Measurements from ENCODE around the gene SP140.
A peak's percentile ranks its signal among the peaks of the same experiment; 100 is the strongest.
"Not testable (repeated sequence)": the region's sequence is repeated elsewhere in the genome, so short reads cannot be mapped to it uniquely, and the experiment has no call there.

The SP140 gene

GRCh38 chr2:230225486-230225885, at the start of gene SP140:
SP140 (plus strand) TSS chr2:230225736; CDS start chr2:230225845, 109 bp downstream.
- no peak for DNase-seq (ENCODE audit: low read depth)

- no peak for DNase-seq (ENCODE audit: low read depth)
Observed at GRCh38 chr2:230176996-230177395, 48.5 kb upstream of the SP140 start.

DNA sequence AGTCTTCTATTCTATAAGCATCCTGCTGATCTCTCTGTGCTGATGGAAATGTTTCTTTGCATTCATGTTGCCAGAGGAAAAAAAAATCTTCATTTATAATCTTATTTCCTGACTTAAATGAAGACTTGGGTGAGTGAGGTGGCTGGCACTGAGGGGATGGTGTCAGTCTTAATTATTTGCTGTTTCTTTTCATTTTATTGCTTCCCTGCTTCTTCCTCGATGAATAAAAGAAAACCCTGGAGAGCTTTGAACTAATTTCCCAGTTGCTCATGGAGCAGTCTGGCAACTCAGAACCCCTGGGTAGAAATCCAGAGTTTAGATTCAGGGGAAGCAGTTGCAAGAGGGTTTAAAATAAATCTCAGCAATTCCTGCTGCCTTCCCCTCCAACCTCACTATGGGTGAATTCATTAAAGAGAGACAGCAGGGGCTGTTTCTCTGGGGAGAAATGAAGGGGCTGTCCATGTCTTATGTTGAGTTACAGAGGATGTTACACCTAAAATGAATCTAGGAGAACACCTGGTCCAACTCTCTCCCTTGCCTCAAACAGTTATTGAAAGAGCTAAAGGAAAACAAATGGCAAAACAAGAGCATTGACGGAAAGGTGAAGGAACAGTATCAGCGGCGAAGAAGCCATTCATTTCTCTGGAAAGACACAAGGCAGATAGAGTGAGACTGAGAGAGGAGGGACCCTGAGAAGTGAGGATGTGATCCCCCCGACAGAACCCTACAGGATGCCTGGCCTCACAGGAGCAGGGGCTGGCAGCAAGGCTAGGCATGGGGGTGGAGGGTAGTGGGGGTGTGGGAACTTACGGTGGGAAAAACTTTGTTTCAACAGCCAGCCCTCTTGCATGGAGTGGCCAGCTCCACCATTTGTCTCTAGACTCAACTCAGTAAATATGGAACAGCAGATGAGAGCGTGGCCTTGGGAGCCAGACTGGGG, 46.7 kb upstream of the SP140 start:
- DNase-seq (ENCODE audit: low read depth), result no peak

DNA sequence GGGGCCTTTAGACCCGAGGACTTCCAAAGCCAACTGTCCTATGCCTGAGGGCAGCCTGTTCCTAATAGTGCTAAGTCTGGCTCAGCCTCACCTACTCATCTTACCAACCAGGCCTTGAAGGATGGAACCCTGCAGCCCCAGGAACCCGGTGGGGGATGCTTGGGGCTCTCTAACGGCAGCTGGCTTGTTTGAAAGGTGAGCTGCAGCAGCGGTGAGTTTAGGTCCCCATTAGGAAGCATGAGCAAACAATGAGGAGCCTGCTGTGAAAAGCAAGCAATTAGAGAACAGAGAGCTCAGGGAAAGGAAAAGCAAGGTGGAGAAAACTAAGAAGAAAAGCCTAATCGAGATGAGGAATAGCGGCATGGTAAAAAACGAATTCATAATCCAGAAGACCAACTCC, 45.6 kb upstream of the SP140 start:
- DNase-seq (ENCODE audit: low read depth), result no peak

DNA sequence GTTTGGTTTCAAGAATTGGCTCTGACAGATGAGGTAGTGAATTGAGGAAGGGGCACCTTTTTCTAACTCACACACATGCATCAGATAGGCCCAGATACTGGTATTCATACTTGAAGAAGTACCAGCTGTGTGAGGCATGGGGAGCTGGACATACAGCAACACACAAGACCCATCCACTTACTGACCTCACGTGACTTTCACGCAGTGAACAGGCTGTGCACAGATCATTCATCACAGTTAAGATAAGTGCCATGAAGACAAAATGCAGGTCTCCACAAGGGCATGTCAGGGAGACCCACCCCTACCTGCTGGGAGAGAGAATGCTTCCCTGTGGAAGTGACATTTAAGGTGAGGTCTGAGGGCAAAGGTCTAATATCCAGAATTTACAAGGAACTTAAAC, 44.3 kb upstream of the SP140 start:
- DNase-seq (ENCODE audit: low read depth), result no peak

DNA sequence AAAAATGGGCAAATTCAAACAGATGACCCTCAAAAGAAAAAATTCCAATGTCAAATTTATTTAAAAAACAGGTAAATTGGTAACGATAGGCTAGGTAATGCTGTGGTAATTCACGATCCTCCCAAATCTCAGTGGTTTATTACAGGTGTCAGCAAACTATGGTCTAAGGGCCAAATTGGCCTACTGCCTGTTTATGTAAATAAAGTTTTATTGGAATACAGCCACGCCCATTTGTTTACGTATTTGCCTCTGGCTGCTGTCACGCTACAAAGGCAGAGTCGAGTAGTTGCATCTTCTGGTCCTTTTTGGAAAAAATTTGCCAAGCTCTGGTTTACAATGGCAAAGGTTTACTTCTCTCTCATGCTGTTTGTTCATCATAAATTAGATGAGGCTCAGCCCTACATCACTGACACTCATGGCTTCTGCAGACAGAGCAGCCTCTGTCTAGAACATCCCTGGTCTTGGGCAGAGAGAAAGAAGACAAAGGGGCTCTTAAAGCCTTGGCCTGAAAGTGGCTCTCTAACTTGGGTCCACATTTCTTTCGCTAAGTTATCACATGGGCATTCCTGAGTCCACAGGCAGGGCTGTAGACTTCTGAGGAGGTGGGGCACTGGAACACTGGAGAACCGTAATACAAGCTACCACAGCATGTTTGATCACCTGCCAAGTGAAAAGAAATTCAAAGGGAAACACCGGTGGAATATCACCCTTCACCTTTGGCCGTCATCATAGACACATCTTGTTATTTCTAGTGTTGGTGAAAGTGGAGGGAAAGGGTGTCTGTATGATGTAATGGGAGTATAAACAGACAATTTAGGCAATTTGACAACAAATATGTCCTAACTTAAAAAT, 40.6 kb upstream of the SP140 start:
- DNase-seq (ENCODE audit: low read depth), result peak; percentile 14

DNA sequence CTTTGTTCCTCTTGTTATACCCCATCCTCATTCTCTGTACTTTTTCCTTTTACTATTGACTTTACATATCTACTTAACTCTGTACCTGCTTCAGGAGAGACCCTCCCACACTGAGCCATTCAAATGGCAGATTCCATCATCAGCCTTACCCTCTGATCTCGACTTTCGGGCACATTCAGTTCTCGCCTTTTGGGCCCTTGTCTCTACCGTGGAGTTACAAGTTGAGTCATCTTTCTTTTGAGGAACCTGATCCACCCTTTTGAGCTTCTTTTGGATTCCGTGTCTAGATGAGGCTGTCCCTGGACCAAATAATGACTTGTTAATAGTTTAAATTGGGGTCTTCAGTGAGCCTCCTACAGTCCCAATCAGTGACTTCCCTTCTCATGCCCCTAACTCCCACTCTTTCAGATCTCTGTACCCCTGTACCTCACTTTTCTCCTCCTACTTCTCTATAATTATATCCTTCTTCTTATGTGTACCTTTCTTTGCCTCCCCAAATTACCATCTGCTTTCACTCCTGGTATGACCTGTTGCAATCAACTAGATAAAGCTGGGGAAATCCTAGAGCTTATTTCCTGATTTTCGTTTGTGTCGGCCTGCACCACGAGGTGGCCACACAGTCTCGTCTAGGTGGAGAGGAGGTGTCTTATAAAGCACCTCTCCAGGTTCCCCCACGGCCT, 23.0 kb upstream of the SP140 start:
- DNase-seq (ENCODE audit: low read depth), result no peak

- DNase-seq (ENCODE audit: low read depth), result no peak
Observed at GRCh38 chr2:230203110-230203676, 22.3 kb upstream of the SP140 start.

DNA sequence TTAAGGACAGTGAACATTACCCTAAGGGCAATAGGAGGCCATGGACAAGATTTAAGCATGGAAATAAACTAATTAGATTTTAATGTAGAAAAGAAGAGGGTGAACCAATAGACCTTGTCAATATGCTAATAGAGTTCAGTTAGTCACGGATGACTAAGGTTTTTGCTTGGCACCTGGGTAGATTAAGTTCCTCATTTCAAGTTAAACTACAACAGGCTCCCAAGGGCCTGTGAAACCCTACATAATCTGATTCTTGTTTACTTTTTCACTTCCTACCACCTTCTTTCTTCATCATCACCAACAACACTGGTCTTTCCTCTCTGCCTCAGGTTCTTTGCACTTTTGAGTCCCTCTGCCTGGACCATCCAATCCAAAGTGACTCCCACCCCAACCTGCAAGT, 20.5 kb upstream of the SP140 start:
- DNase-seq (ENCODE audit: low read depth), result no peak

- no peak for DNase-seq (ENCODE audit: low read depth)
Observed at GRCh38 chr2:230205721-230206120, 19.8 kb upstream of the SP140 start.

GRCh38 chr2:230208576-230208975, 17.0 kb upstream of the SP140 start:
- no peak for DNase-seq (ENCODE audit: low read depth)

GRCh38 chr2:230209422-230210051, 16.0 kb upstream of the SP140 start:
- no peak for DNase-seq (ENCODE audit: low read depth)

DNA sequence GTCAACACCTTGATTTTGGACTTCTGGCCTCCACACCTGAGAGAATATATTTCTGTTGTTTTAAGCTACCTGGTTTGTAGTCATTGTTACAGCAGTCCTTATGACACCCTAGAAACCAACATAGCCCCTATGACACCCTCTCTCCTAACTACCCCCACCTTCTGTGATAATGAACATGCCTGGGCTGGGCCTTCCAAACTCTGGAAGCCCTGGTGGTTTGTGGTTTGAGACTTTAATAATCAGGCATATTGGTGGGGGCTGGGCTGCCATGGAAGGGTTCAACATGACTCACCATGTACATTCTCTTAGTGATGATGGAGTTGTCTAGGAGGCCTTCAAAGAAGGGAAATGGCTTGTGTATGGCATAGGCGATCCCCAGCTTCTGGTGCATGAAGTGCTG, 9.0 kb upstream of the SP140 start:
- no peak for DNase-seq (ENCODE audit: low read depth)

DNA sequence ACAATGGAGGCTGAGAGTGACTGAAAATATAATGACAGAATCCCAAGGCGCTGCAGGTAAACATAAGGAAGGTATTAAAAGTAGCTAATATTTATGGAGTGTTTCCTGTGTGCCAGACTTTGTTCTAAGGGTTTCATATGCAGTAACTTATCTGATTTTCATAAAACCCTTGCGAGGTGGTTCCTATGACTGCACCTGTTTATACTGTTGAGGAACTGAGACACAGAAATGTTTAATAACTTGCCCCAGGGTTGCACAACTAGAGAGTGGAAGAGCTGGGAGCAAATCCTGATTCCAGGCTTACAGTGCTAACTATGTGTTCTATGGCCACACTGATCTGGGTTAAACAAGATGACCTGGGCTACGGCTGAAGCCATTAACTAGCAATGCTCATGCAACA, 8.1 kb upstream of the SP140 start:
- DNase-seq (ENCODE audit: low read depth), result no peak

- no peak for DNase-seq (ENCODE audit: low read depth)
Observed at GRCh38 chr2:230218421-230218820, 7.1 kb upstream of the SP140 start.

- DNase-seq (ENCODE audit: low read depth), result peak; percentile 46
Observed at GRCh38 chr2:230219419-230220331, 5.9 kb upstream of the SP140 start, which contains the start of gene SP110. SP110 (minus strand) TSS chr2:230219984; CDS start chr2:230216927, 3,057 bp downstream.

- DNase-seq (ENCODE audit: low read depth), result no peak
Observed at GRCh38 chr2:230220347-230220969, 5.1 kb upstream of the SP140 start.

GRCh38 chr2:230221493-230221892, 4.0 kb upstream of the SP140 start:
- DNase-seq (ENCODE audit: low read depth), result no peak

- not testable (repeated sequence) for DNase-seq (ENCODE audit: low read depth)
Observed at GRCh38 chr2:230222829-230223228, 2.7 kb upstream of the SP140 start.

- no peak for DNase-seq (ENCODE audit: low read depth)
Observed at GRCh38 chr2:230224458-230224857, 1.1 kb upstream of the SP140 start.
